Liver (tissue), 9 donors: ENCODE results near the gene MKNK1. TPM values are rescaled to one million over a fixed set of nuclear protein-coding genes. Genes with fewer than 3 reads are reported as not detected.

Experiments
- DNase-seq: peaks from one replicate; pipeline ENCODE4 v3.0.0-alpha.2; 2017; ENCODE audit warnings: low spot score
- H3K27ac ChIP-seq, 2 donors: one replicate each; pipeline ENCODE4 v1.7.0; 2013; ENCODE audit warnings: inconsistent platforms in 2 of 2, low read length in 2 of 2, control low read depth in 1 of 2, low read depth in 1 of 2, mild to moderate bottlenecking in 1 of 2
- H3K27me3 ChIP-seq, 4 donors: one replicate each; pipeline versions ENCODE4 v1.6.1 to v1.7.0; 2013; ENCODE audit warnings: low read length in 3 of 4, inconsistent platforms in 1 of 4, mild to moderate bottlenecking in 1 of 4, moderate library complexity in 1 of 4; ENCODE audit not compliant: control insufficient read depth in 4 of 4, insufficient read depth in 4 of 4
- H3K36me3 ChIP-seq, 4 donors: one replicate each; pipeline versions ENCODE4 v1.6.1 to v1.7.0; 2013; ENCODE audit warnings: low read length in 3 of 4, mild to moderate bottlenecking in 3 of 4, low read depth in 1 of 4, moderate library complexity in 1 of 4; ENCODE audit not compliant: control insufficient read depth in 4 of 4, insufficient read depth in 3 of 4
- H3K4me1 ChIP-seq, 4 donors: one replicate each; pipeline versions ENCODE4 v1.6.1 to v1.7.0; 2013; ENCODE audit warnings: low read length in 3 of 4, mild to moderate bottlenecking in 3 of 4, moderate library complexity in 1 of 4; ENCODE audit not compliant: control insufficient read depth in 4 of 4, insufficient read depth in 4 of 4
- H3K4me3 ChIP-seq, 3 donors: one replicate each; pipeline versions ENCODE4 v1.6.1 to v1.7.0; 2013; ENCODE audit warnings: low read length in 3 of 3, control low read depth in 1 of 3, low read depth in 1 of 3, mild to moderate bottlenecking in 1 of 3
- H3K9ac ChIP-seq, 2 donors: one replicate each; pipeline ENCODE4 v1.7.0; 2013; ENCODE audit warnings: low read length in 2 of 2, mild to moderate bottlenecking in 2 of 2, moderate library complexity in 2 of 2, control low read depth in 1 of 2, low read depth in 1 of 2
- H3K9me3 ChIP-seq, 4 donors: one replicate each; pipeline versions ENCODE4 v1.6.1 to v1.7.0; 2013; ENCODE audit warnings: low read length in 3 of 4; ENCODE audit not compliant: control insufficient read depth in 4 of 4
- ATF3 ChIP-seq: IDR thresholded peaks from 2 replicates; pipeline ENCODE4 v1.6.1; 2016; ENCODE audit warnings: antibody characterized with exemption
- EGR1 ChIP-seq, 2 donors: IDR thresholded peaks; 2 replicates each; pipeline ENCODE4 v1.6.1; 2016 to 2018; ENCODE audit warnings: antibody characterized with exemption in 2 of 2, low read depth in 2 of 2
- FOXA1 ChIP-seq: IDR thresholded peaks from 2 replicates; pipeline ENCODE4 v1.6.1; 2016; ENCODE audit warnings: antibody characterized with exemption
- FOXA2 ChIP-seq: IDR thresholded peaks from 2 replicates; pipeline ENCODE4 v1.6.1; 2016; ENCODE audit warnings: antibody characterized with exemption
- GABPA ChIP-seq, 2 donors: IDR thresholded peaks in 1 of 2; conservative IDR thresholded peaks in 1 of 2; 2 replicates each; pipeline ENCODE4 v1.6.1; 2016; ENCODE audit warnings: antibody characterized with exemption in 2 of 2, mild to moderate bottlenecking in 1 of 2, moderate library complexity in 1 of 2
- HNF4A ChIP-seq, 2 donors: conservative IDR thresholded peaks; 2 replicates each; pipeline ENCODE4 v1.6.1; 2016; ENCODE audit warnings: antibody characterized with exemption in 2 of 2, mild to moderate bottlenecking in 2 of 2
- HNF4G ChIP-seq: IDR thresholded peaks from 2 replicates; pipeline ENCODE4 v1.6.1; 2016; ENCODE audit warnings: antibody characterized with exemption
- JUND ChIP-seq, 2 donors: IDR thresholded peaks; 2 replicates each; pipeline ENCODE4 v1.6.1; 2016; ENCODE audit warnings: antibody characterized with exemption in 2 of 2
- MAX ChIP-seq: IDR thresholded peaks from 2 replicates; pipeline ENCODE4 v1.6.1; 2016; ENCODE audit warnings: antibody characterized with exemption
- NR2F2 ChIP-seq: IDR thresholded peaks from 2 replicates; pipeline ENCODE4 v1.6.1; 2016; ENCODE audit warnings: antibody characterized with exemption
- RAD21 ChIP-seq, 2 donors: IDR thresholded peaks; 2 replicates each; pipeline ENCODE4 v1.6.1; 2016; ENCODE audit warnings: antibody characterized with exemption in 2 of 2, mild to moderate bottlenecking in 2 of 2
- REST ChIP-seq: IDR thresholded peaks from 2 replicates; pipeline ENCODE4 v1.6.1; 2016; ENCODE audit warnings: antibody characterized with exemption, mild to moderate bottlenecking
- RXRA ChIP-seq, 2 donors: IDR thresholded peaks; 2 replicates each; pipeline ENCODE4 v1.6.1; 2017 to 2018; ENCODE audit warnings: antibody characterized with exemption in 2 of 2, mild to moderate bottlenecking in 1 of 2
- SP1 ChIP-seq: IDR thresholded peaks from 2 replicates; pipeline ENCODE4 v1.6.1; 2018; ENCODE audit warnings: antibody characterized with exemption, mild to moderate bottlenecking
- TAF1 ChIP-seq: conservative IDR thresholded peaks from 2 replicates; pipeline ENCODE4 v1.6.1; 2016; ENCODE audit warnings: antibody characterized with exemption, mild to moderate bottlenecking
- YY1 ChIP-seq: IDR thresholded peaks from 2 replicates; pipeline ENCODE4 v1.6.1; 2016; ENCODE audit warnings: antibody characterized with exemption, mild to moderate bottlenecking
- ZBTB33 ChIP-seq: IDR thresholded peaks from 2 replicates; pipeline ENCODE4 v1.6.1; 2016; ENCODE audit warnings: antibody characterized with exemption
- WGBS: extraction: QIAGEN DNeasy Blood & Tissue Kit; methylation state at CpG from one replicate; pipeline ENCODE4 v1.1.7; 2013; 5-methylcytosine and 5-hydroxymethylcytosine counted together
- polyA plus RNA-seq, 2 donors: library from polyadenylated mRNA; stranded (reverse) in 1 of 2; unstranded in 1 of 2; fragments of 200-250 nt in 1 of 2; fragments of >200 nt in 1 of 2; fragmentation: Nextera tagmentation in 1 of 2; extraction: Ambion mirVana in 1 of 2; gene quantifications; one replicate each; pipeline versions ENCODE4 v1.2.1 to v1.2.3, GENCODE V29; 2013 to 2015
- total RNA-seq, 2 donors: library from RNA; depleted of rRNA; stranded (reverse); fragments of >200 nt; gene quantifications; one replicate each; pipeline ENCODE4 v1.2.3, GENCODE V29; 2014
- donor health status: healthy.
- donor health status: healthy.
- donor health status: healthy.
- donor health status: healthy.
- donor health status: healthy.

The MKNK1 gene
- total and polyA plus RNA-seq, 4 donors: 10.2 to 30.8 (median 18.3) TPM

- DNase-seq: no peak
- Histone ChIP-seq H3K27me3 (peaks cover 0 to 4% (median 0%) of the 10 kb centered on the region in 4 donors), H3K4me3 (no peak overlapping the region), H3K9me3 (no peaks in the 10 kb centered on the region), H3K36me3 (no peaks in the 10 kb centered on the region), H3K27ac (no peak overlapping the region), H3K4me1 (peaks cover 0 to 11% (median 7%) of the 10 kb centered on the region in 4 donors), H3K9ac (no peak overlapping the region)
- no peak for TF ChIP-seq HNF4G
- no peak for TF ChIP-seq FOXA1
- no peak for TF ChIP-seq FOXA2
- TF ChIP-seq GABPA (IDR thresholded peaks at IDR 0.05 in 1 of 2, conservative IDR thresholded peaks at IDR 0.05 in 1 of 2): no peak
- no peak for TF ChIP-seq RXRA (IDR thresholded peaks at IDR 0.05)
- no peak for TF ChIP-seq HNF4A (conservative IDR thresholded peaks at IDR 0.05)
- TF ChIP-seq YY1: no peak
- no peak for TF ChIP-seq NR2F2
- TF ChIP-seq TAF1: no peak
- TF ChIP-seq ATF3: no peak
- no peak for TF ChIP-seq MAX
- 66% methylated on average over 4 of the region's 4 CpGs for WGBS
These were observed 86.1 kb downstream of the MKNK1 start for GRCh38 chr1:46517932-46518498.

GRCh38 chr1:46517010-46517600 lies 87.0 kb downstream of the MKNK1 start:
- 15% methylated on average over 10 of the region's 10 CpGs for WGBS
- TF ChIP-seq JUND (IDR thresholded peaks at IDR 0.05) (no peak), EGR1 (IDR thresholded peaks at IDR 0.05; ENCODE audit: low read depth in 2 of 2) (no peak), HNF4G (no peak), MAX (no peak), FOXA1 (no peak), YY1 (no peak), NR2F2 (no peak), RAD21 (IDR thresholded peaks at IDR 0.05) (no peak), ATF3 (no peak), REST (no peak), SP1 (no peak), ZBTB33 (no peak)
- Histone ChIP-seq H3K36me3 (no peaks in the 10 kb centered on the region), H3K4me3 (no peak overlapping the region), H3K9ac (no peak overlapping the region), H3K27ac (no peak overlapping the region), H3K4me1 (peaks cover 0 to 2% (median under 1%) of the 10 kb centered on the region in 4 donors), H3K9me3 (no peaks in the 10 kb centered on the region), H3K27me3 (peaks cover 0 to 4% (median 0%) of the 10 kb centered on the region in 4 donors)
- DNase-seq: no peak
